Activated naive CD4-positive, alpha-beta T cell (primary cell): ENCODE results near the gene KIF5C.

ENCODE experiments used
- DNase-seq, 4 experiments: peaks; one replicate each; lab custom pipeline; 2025; lab: John Stamatoyannopoulos, UW

Gene KIF5C

DNA sequence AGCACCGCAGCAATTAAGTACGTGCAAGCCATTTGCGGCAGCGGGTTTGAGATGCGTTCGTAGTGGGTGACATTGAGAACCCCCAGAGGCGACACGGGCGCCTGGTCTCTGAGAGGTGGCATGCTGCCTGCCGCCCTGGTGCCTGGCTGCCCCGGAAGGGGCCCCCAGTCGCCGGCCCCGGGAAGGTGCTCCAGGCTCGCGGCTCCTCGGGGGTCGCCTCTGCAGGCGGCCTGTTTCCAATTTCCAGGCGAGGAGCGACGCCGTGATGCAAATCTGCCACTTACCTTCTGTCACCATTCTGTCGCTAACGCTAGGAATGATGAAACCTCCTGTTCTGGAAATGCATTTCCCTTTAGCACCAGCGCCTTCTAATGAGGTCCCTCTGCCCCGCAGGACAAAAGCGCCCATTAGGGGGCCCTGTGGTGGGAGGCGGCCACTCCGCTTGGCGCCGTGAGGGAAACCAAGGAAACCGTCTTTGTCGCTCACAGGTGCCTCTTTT is 13.0 kb downstream of the KIF5C start:
- DNase-seq = peak in 1 of 4 experiments; percentile 3

DNA sequence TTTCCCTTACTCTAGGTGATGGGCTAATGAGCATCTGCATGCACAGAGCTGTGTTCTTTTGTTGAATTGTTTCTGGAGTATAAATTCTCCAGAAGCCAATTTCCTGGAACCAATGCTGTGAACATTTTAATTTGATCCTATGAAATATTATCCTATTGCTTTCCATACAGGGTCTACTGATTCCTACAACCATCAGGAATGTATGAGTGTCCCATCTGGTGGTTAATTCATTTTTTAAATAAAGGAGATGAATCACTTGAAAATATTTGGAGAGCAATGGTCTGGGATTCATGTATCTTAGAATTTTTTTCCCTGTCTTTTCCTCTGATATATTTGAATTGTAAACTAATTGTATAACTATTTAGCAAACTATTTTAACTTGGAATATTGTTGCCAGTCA is 14.0 kb downstream of the KIF5C start:
- DNase-seq = no peak

DNA sequence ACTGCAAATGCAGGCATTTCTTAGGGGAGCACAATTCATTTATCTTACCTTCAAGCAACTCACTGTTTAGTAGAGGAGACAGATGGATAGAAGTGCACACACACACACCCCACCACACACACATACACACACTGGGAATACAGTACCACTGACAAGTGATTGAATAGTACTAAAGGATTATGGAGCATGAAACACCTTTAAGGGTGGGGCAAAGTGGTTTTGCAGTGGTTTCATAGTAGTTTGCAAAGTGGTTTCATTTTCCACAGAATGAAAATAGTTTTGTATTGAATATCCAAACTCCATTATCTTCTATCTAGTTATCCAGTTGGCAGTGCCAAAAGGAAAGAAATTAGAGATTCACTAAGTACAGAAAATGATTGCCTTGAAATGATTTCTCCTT is 18.9 kb downstream of the KIF5C start:
- DNase-seq = no peak

DNA sequence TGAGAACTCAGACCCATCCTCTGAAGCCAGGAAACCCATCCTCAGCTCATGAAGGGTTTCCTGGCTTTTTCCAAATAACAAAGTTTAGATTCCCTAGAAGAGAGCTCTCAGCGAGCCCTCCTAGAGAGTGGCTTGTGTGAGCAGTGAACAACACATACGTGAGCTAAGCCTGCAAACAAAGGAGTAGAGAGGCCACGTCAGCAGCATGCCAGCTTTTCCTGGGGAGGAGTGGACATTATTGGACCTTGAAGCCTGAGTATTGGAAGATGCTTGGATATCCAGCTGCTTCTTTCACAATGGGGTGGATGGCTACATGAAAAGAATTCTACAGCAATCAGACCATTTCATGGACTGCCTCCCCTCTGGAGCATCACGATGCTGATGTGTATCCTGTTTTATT is 21.1 kb downstream of the KIF5C start:
- no peak for DNase-seq

DNA sequence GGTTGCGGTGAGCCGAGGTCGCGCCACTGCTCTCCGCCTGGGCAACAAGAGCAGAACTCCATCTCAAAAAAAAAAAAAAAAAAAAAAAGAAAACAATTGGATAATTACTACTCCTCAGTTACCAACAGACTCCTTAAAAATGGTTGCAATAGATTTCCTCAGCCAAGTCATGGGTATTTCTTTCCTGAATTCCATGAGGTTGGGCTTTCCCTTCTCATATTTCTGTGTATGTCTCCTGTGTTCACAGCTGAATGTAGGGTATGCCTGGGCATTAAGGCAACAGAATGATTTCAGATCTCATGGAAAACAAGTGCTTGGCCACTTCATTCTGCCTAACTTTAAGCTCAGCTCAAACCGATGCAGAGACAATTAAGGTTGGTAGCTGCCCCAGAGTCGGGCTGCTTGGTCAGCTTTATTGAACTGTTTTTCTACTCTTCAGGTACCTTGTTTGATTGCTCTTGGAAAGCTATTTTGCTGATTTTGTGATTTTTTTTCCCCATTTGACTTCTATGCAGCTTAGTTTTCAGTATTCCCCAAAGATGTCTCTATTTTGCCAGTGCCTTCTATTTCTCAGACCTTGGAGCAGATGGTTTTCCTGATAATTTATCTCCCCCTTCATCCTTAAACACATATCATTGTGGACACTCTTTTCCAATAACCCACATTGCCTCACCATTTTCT is 24.8 kb downstream of the KIF5C start:
- DNase-seq = no peak

DNA sequence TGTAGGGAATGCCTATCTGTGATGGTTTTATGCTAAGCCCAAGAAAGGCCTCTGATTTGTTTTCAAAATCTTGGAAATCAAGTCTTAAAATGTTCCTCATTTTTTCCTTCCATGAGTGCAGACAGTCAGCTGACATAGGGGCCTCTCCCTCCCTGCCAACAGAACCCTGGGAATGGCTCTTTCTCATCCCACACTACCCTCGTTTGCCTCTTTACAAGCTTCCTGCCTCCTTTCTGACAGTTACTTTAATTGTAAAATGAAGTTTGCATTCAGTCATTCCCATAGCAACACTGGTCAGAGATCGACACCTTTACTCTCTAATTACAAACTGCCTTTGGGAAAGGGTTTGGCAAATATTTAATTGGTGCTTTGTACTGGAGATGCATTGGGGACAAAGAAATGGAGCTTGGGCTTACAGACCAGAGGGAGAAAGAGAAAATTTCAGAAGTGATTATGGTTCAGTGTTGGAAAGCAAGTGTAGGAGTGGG is 25.4 kb downstream of the KIF5C start:
- DNase-seq = no peak

DNA sequence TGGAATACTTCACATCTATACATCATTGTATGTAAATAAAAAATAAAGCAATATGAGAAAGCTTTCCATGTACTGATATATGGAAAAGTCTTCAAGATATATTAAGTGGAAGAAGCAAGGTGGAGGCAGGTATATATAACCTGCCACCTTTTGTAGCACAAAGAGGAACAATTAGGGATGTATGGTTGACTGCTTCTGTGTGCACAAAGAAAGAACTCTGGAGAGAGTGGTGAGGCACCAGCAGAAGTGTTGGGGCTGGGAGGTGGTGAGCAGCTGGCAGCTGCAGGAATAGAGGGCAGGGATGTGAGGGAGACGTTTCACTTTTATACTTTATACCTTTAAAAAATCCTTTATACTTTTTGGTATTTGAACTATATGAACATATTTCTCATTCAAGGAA is 26.1 kb downstream of the KIF5C start:
- DNase-seq = no peak

DNA sequence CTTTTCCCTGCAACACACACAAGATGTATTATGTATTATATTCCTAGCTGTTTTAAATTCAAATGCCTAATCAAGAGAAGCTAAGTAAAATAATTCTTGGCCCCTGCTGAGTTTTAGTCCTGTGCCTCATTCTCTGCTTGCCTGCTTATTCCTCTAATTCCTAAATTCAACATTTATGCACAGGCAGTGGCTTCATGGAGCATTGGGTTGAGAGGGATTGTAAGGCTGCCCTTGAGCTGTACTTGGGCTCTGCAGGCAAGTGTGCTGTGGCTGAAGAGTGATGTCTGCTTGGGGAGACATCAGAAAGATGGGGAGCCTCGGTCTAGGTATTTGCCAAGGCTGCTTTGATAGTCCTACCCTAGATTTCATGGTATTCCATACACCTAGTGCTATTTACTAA is 27.8 kb downstream of the KIF5C start:
- DNase-seq = no peak

DNA sequence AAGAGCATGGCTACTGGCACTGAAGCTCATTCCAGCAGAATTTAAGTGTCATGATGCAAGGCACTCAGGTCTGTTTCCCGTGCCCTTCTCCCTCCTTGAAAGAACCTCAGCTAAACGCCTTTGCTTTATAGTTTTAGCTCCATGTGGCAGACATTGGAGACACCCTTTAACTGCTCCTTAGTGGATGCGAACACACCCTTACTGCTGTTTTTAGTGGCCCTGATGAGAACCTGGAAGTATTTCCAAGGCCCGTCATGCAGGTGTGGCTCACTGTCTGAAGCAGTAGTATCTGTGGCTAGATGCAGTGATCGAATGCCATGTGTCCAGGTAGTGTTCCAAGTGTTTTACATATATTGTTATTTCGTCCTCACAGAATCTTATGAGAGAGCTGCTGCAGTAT is 28.3 kb downstream of the KIF5C start:
- DNase-seq = no peak

DNA sequence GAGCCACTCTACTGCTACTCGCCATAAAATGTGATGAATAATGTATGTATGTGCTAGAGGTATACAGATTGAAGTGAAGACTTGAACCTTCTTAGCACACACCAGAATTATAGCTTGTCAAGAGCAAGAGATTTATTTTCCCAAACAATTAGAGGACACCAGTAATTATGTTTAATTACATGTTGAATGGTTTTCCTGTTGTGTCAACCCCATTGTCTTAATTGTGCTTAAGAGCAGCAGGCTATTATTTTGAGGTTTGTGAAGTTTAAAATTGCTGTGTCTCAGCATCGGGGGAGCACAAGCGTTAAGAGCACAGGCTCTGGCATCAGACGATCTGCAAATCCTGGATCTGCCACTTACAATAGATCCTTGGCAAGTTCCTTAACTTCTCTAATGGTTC is 29.0 kb downstream of the KIF5C start:
- DNase-seq = no peak

DNA sequence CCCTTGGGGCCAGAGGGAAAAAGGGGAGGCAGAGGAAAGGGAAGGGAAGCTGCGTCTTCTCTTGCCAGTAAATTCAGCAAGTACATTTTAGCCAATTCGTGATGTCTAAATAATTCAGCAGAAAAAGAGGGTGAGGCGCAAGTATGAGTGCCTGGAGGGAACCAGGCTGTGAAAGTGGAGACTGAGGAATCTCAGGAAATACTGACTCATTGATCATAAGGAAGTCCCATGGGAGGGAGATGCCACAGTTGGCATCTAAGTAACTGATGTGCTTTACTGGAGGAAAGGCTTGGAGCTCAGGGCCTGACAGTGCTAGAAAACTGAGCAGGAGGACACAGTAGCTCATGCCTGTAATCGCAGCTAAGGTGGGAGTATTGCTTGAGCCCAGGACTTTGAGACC is 31.1 kb downstream of the KIF5C start:
- DNase-seq = no peak

DNA sequence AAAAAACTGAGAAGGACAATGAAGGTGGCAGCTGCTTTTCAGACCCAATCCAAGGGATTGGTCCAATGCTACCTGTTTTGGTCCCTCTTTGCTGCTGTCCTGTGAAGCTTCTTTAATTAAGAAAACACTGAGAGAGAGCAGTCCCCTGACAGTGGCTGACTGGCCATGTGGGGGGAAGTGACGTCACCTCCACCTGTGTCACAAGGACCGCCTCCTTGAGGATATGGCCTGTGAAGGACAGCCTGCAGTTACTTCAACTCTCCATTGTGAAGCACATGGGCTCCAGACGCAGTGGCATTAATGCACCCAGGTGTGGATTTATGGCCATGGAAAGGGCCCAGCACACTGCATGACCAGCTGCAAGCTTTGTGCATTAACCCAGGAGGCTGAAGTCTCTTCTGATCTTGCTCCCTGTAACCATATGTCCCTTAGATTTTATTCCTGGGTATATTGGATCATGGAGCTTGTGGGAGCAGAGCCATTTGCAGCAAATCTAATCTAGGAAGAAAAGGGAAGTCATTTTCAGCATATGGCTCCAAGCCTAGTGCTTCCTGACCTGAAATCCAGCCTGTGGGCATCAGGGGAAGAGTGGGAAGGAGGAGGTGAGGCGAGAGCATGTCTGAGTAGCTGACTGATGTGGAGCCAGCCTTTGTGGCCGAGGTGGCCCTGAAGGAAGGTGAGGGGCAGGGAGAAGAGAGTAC is 32.2 kb downstream of the KIF5C start:
- no peak for DNase-seq

DNA sequence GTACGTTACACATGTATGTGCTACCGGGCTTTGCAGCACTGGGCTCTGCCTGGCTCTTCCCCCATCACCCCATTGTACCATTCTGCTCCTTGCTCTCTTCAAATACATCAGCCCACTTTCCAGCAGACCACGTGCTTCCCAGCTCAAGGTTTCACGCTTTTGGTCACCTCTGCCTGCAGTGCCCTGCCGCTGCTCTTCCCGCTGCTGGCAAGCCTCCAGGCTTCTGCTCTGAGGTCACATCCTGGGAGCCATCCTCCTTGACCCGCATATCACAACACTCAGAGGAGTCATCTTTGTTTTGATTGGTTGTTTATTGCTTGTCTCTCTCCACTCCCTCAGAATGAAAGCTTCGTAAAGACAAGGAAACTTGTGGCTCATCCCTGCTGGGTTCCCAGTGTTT is 34.1 kb downstream of the KIF5C start:
- DNase-seq = no peak

DNA sequence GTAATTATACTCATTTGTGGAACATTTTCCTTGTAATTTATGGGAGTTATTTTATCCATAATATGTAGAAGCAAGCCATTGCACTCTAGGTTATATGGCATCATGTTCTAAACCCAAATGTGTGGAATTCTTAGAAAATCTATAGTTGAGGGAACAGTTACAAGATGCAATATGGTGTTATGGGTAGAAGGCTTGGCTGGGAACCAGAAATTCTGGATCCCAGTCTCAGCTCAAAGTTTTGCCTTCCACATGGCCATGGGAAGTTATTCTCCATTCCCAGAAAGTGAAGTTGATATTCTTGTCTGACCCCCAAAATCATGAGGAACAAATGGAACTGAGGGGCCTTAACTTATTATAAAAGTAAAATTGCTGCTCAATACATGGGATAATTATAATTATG is 38.0 kb downstream of the KIF5C start:
- no peak for DNase-seq

DNA sequence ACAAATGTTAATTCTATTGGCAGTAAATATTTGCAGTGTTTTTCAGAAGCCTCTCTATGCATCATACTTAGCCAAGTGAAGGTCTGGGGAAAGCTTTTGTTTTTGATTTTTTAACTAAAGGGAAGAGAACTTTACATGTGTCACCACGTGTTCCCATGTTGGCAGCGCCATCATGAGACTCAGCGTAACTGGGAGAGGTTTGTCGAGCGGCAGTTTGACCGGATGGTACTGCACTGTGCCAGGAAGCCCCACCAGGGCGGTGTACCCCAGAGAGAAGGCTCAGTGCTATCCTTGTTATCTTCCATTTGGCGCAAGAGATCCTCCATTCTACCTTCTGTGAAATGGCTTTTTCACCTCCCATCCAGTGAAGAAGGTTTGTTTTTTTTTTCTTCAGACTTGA is 38.5 kb downstream of the KIF5C start:
- DNase-seq = no peak

DNA sequence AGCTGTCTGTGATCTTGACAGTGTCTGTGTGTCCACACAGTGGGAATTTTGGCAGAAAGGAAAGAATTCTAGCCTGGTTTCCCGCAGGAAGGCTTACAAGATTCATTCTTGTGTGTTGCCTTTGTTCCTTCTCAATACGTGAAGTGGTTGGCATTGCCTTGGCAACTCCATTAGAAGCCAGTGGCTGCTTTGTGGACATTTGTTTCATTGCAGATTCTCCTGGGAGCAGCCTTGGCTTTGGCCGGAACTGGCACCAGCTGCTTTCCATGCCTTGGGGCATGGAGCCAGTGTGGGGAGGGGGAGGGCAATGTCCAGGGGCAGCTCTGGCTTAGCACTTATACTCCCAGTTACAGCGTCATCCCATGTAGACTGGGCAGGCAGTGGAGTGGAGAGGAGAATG is 39.4 kb downstream of the KIF5C start:
- no peak for DNase-seq

DNA sequence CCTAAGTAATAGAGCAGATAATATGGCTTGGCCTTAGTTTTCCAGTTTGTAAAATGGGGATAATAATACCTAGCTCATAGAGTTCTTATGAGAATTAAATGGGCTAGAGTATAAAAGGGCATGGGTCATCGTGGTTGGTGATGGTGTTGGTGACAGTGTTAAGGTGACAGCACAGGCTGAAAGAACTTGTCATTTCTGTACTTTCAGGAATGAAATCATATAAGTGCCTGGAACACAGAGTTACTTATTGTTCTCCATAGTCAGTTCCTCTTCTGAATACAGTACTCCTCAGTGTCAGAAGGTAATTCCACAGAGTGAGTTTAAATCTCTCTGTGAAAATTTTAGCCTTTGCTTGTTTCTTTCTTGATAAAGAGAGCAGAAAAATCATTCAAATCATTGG is 42.4 kb downstream of the KIF5C start:
- DNase-seq = no peak

DNA sequence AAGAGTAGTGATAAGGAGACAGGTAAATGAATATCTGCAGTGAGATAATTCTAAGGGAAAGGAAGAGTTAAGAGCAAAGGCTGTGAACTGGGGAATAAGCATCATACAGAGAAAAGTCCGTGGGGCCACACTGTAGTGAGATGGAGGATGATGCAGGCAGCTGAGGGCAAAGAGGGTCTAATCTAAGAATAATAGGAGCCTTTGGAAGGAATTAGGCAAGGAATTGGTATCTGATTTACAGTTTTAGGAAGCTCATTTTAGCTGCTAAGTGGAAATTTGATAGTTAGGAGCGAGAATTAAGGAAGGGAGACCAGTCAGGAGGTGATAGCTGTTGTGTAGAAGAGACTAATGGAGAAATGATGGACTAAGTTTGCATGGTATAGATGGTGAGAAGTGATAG is 43.5 kb downstream of the KIF5C start:
- no peak for DNase-seq

DNA sequence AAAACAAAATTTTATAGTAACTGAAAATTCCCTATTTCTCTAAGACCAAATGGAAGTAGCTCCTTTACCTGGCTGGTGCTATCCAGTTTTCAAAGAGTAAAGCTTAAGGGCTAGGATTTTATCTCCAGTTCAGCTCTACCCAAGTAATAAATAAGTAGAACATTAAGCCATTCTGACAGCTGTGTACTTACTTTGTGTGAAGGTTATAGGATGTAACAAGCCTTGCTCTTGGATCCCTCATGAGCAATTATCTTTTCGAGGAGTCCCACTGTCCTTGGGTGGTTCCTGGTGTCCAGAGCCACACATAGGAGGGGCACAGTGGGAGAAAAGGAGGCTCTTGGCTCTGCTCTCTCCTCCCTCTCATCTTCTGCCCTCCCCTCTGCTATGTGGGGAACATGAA is 45.5 kb downstream of the KIF5C start:
- no peak for DNase-seq

DNA sequence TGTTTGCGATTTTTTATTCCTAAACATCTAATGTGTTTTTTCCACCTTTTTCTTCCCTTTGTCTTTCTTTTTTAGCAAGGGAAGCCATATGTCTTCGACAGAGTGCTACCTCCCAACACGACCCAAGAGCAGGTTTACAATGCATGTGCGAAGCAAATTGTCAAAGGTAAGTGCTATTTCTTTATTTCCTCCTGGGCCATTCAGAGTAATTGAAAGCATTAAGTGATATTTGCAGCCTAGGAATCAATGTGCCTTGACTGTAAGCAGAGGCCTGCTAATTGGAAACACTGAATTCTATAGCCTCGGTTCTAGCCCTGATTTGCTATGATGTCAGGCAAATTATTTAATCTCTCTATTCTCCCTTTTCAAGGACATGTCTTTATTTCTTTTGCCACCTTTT is 47.0 kb downstream of the KIF5C start:
- DNase-seq = no peak

DNA sequence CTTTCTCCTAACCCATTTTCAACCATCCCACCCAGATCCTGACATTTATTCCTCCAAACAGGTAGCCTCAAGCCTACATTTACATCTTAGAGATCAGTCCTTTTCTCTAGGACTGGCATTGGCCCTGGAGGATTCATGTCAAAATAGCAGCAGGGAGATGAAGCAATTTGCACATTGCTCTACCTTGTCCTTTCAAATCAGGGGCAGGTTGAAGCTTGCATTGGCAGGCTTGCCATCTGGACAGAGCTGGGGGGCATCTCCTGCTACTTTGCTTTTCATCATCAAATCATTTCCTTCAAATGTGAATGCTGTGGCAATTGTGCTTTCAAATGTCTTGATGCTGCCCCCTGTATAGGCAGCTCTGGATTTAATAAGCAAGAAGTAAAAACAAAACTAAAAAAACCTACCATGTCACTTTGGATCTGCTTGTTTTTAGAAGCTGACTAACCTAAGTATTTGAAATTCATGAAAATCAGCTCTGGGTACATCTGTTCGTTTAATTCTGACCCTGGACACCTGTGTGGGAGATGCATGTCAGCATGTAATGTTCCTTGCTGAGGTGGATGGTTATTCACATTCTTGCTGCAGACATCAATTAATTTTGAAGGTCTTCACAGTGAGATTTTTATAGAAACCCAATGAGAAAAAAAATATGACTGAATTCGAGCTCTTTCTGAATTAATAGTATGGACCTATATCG is 47.9 kb downstream of the KIF5C start:
- no peak for DNase-seq

DNA sequence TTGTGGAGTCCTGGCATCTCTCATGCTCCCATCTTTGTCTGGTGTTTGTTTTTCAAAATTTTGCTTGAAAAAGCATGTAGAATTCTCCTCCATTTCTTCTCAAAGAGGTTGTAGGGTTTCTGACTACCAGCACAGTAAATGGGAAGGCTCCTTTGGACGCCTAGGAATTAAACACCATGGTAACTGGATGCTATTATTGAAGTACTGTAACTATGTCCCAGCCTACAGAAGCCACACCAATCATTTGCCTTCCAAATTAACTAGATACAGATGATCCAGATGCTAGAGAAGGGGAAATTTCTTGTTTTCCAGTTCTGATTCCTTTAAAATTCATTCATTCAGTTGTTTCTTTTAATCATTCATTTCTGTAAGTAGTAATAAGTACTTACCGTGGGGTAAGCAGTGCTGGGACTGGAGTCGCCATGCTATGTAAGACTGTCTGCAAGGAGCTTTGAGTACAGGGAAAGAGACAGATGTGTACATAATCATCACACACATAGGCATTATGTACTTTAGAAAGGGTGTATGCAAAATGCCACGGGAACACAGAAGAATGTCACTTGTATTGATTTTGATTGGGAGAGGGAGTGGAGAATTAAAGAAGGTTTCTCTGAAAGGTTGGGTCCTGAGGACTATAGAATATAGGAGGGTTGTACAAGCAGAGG is 49.6 kb downstream of the KIF5C start:
- DNase-seq = no peak
